Measurements from ENCODE around the gene RNF111.

RNF111 gene

DNA sequence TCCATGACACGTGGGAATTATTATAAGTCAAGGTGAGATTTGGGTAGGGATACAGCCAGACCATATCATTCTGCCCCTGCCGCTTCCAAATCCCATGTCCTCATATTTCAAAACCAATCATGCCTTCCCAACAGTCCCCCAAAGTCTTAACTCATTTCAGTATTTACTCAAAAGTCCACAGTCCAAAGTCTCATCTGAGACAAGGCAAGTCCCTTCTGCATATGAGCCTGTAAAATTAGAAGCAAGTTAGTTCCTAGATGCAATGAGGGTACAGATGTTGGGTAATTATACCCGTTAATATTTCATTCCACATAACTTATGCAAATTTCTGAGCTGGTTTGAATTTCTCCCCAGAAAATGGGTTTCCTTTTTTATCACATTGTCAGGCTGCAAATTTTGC, 47.7 kb downstream of the RNF111 start:
- H3K27me3 ChIP-seq (ENCODE audit: control insufficient read depth, insufficient read depth, low read length): no peaks in the 10 kb centered on the region
- H3K9ac ChIP-seq (ENCODE audit: low read length): no peak overlapping the region
- H3K4me3 ChIP-seq (ENCODE audit: low read length): no peak overlapping the region
- H3K36me3 ChIP-seq (ENCODE audit: control insufficient read depth, insufficient read depth, low read length): no peaks in the 10 kb centered on the region
- H3K9me3 ChIP-seq (ENCODE audit: control insufficient read depth, low read length): no peaks in the 10 kb centered on the region
- H3K4me1 ChIP-seq (ENCODE audit: control insufficient read depth, insufficient read depth, low read length): no peaks in the 10 kb centered on the region

DNA sequence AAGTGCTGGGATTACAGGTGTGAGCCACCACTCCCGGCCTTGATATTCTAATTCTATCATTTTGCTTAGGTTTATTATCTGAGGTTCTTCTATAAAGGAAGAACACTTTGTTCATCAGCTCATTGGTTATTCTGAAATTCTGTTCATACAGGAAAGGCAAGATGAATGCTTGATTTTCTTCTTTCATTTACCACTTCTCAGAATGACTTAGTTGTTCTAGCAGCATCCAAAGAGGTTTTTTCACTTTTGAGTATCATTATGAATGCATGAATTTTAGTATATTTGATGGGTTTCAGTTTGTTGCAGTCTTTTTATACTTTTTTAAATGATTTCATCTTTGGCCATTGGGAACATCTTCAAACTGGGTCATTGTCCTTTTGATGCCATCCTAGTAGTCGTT, 51.8 kb downstream of the RNF111 start:
- Histone ChIP-seq H3K9me3 (ENCODE audit: control insufficient read depth, low read length) (no peaks in the 10 kb centered on the region), H3K4me1 (ENCODE audit: control insufficient read depth, insufficient read depth, low read length) (no peaks in the 10 kb centered on the region), H3K4me3 (ENCODE audit: low read length) (no peak overlapping the region), H3K27me3 (ENCODE audit: control insufficient read depth, insufficient read depth, low read length) (no peaks in the 10 kb centered on the region), H3K36me3 (ENCODE audit: control insufficient read depth, insufficient read depth, low read length) (no peaks in the 10 kb centered on the region), H3K9ac (ENCODE audit: low read length) (no peak overlapping the region)

DNA sequence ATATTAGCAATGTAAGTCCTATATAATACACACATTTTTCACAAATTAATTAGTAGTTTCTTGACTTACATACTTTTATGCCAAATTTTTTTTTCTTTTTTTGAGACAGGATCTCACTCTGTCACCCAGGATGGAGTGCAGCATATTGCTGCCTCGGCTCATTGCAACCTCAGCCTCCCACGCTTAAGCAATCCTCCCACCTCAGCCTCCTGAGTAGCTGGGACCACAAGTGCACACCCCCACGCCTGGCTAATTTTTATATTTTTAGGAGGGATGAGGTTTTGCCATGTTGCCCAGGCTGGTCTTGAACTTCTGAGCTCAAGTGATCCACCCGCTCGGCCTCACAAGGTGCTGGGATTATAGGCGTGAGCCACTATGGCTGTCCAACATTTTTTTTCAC, 54.6 kb downstream of the RNF111 start:
- Histone ChIP-seq H3K36me3 (ENCODE audit: control insufficient read depth, insufficient read depth, low read length) (no peaks in the 10 kb centered on the region), H3K27me3 (ENCODE audit: control insufficient read depth, insufficient read depth, low read length) (no peaks in the 10 kb centered on the region), H3K9ac (ENCODE audit: low read length) (no peak overlapping the region), H3K4me1 (ENCODE audit: control insufficient read depth, insufficient read depth, low read length) (no peaks in the 10 kb centered on the region), H3K9me3 (ENCODE audit: control insufficient read depth, low read length) (no peaks in the 10 kb centered on the region), H3K4me3 (ENCODE audit: low read length) (no peak overlapping the region)

DNA sequence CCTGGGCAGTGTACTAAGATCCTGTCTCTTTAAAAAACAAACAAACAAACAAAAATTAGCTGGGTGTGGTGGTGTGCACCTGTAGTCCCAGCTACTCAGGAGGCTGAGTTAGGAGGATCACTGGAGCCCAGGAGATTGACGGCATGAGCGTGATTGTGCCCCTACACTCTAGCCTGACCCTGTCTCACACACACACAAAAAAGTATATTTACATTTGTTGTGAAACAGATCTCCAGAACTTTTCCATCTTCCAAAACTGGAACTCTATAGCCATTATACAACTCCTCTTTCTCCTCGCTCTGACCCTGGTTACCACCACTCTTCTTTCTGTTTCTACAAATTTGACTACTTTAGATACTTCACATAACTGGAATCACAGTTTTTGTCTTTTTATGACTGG, 61.4 kb downstream of the RNF111 start:
- Histone ChIP-seq H3K9ac (ENCODE audit: low read length) (no peak overlapping the region), H3K4me3 (ENCODE audit: low read length) (no peak overlapping the region), H3K36me3 (ENCODE audit: control insufficient read depth, insufficient read depth, low read length) (no peaks in the 10 kb centered on the region), H3K9me3 (ENCODE audit: control insufficient read depth, low read length) (no peaks in the 10 kb centered on the region), H3K27me3 (ENCODE audit: control insufficient read depth, insufficient read depth, low read length) (no peaks in the 10 kb centered on the region), H3K4me1 (ENCODE audit: control insufficient read depth, insufficient read depth, low read length) (no peaks in the 10 kb centered on the region)

DNA sequence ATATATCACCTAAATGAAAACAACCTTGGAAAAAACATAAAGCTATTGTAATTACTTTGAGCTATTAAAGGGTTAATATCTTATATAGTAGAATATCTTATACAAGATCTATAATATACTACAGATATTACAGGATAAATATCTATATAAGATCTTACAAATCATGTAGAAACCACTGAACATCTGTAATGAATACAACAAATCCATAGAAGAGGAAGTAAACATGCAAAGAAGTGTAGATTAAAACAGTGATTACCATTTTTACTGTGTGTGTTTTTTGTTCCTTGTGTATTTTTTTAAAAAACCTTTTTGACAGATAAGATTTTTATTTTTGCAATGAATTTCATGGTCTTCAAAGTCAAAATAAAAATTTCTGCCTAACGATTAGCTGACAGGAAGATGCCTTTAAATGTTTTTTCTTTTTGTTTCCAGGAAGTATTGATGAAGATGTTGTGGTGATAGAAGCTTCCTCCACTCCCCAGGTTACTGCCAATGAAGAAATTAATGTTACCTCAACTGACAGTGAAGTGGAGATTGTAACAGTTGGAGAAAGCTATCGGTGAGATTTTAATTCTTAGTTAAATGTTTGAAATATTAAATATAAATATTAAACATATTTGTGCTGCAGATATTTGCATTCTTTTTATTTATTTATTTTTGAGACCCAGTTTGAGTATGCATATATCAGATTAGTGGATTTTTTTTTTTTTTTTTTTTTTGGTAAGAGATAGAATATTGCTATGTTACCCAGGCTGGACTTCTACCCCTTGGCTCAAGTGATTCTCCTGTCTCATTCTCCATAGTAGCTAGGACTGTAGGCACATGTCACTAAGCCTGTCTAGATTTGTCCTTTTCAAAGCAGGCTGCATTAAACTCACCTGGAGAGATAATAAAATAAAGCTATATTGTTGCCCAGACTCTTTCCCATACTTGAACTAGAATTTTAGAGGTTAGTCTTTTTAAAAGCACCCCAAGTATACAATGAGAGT, 64.7 kb downstream of the RNF111 start:
- Histone ChIP-seq H3K9me3 (ENCODE audit: control insufficient read depth, low read length) (no peaks in the 10 kb centered on the region), H3K27me3 (ENCODE audit: control insufficient read depth, insufficient read depth, low read length) (no peaks in the 10 kb centered on the region), H3K4me1 (ENCODE audit: control insufficient read depth, insufficient read depth, low read length) (no peaks in the 10 kb centered on the region), H3K9ac (ENCODE audit: low read length) (no peak overlapping the region), H3K4me3 (ENCODE audit: low read length) (no peak overlapping the region), H3K36me3 (ENCODE audit: control insufficient read depth, insufficient read depth, low read length) (no peaks in the 10 kb centered on the region)

DNA sequence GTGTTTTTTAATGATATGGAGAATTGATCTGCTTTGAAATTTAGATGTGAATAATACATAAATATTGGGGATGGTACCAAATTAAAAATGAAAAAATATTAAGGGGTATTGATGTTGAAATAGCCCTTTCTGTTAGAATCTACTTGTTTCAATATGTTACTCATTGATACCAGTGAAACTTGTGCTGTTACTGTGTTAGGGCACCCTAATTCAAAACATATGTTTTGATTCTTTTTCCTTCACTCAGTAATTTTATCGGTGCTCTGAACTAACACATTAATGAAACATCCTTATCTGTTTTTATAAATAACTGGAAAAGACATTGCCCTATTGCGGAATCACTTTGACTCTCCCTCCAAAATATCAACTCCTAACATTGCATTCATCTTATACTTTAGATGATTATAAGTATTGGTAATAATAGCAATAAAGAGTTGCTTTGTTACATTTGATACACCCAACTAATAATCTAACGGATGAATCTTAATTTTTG, 65.5 kb downstream of the RNF111 start:
- H3K36me3 ChIP-seq (ENCODE audit: control insufficient read depth, insufficient read depth, low read length): no peaks in the 10 kb centered on the region
- H3K4me3 ChIP-seq (ENCODE audit: low read length): no peak overlapping the region
- no peaks in the 10 kb centered on the region for H3K27me3 ChIP-seq (ENCODE audit: control insufficient read depth, insufficient read depth, low read length)
- H3K9me3 ChIP-seq (ENCODE audit: control insufficient read depth, low read length): no peaks in the 10 kb centered on the region
- H3K9ac ChIP-seq (ENCODE audit: low read length): no peak overlapping the region
- H3K4me1 ChIP-seq (ENCODE audit: control insufficient read depth, insufficient read depth, low read length): no peaks in the 10 kb centered on the region

DNA sequence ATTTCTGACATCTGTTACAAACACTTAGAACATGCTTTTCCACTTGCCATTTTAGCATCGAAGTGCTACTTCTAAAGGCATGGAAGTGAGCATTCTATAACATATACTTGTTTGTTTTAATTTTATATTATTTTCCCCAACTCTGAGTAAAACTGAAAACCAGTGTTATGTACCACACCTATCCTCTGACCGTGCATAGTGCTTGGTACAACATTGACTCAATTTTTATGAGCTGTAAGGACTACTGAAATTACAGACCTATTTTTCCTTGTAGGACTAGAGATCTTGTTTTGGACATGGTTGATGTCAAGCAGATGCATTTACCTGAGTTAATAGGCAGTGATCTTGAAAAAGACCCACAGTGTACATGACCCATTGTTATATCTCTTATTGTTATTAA, 66.0 kb downstream of the RNF111 start:
- Histone ChIP-seq H3K9ac (ENCODE audit: low read length) (no peak overlapping the region), H3K4me3 (ENCODE audit: low read length) (no peak overlapping the region), H3K27me3 (ENCODE audit: control insufficient read depth, insufficient read depth, low read length) (no peaks in the 10 kb centered on the region), H3K36me3 (ENCODE audit: control insufficient read depth, insufficient read depth, low read length) (no peaks in the 10 kb centered on the region), H3K4me1 (ENCODE audit: control insufficient read depth, insufficient read depth, low read length) (no peaks in the 10 kb centered on the region), H3K9me3 (ENCODE audit: control insufficient read depth, low read length) (no peaks in the 10 kb centered on the region)

DNA sequence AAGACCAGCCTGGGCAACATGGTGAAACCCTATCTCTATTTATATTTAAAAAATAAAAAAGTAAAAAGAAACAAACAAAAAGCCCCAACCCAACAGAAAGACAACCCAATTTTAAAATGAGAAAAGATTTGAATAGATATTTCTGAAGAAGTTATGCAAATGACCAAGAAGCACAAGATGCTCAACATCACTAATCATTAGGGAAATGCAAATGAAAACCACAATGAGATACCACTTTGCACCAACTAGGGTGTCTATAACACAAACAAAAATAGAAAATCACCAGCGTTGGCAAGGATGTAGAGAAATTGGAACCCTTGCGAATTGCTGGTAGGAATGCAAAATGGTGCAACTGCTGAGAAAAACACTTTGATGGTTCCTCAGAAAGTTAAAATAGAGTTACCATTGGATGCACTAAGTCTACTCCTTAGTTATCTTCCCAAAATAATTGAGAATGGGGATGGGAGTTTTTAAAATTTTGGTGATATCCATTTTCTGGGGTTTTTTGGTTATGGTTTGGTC, 71.7 kb downstream of the RNF111 start:
- Histone ChIP-seq H3K4me1 (ENCODE audit: control insufficient read depth, insufficient read depth, low read length) (no peaks in the 10 kb centered on the region), H3K9ac (ENCODE audit: low read length) (no peak overlapping the region), H3K4me3 (ENCODE audit: low read length) (no peak overlapping the region), H3K9me3 (ENCODE audit: control insufficient read depth, low read length) (no peaks in the 10 kb centered on the region), H3K36me3 (ENCODE audit: control insufficient read depth, insufficient read depth, low read length) (no peaks in the 10 kb centered on the region), H3K27me3 (ENCODE audit: control insufficient read depth, insufficient read depth, low read length) (no peaks in the 10 kb centered on the region)

DNA sequence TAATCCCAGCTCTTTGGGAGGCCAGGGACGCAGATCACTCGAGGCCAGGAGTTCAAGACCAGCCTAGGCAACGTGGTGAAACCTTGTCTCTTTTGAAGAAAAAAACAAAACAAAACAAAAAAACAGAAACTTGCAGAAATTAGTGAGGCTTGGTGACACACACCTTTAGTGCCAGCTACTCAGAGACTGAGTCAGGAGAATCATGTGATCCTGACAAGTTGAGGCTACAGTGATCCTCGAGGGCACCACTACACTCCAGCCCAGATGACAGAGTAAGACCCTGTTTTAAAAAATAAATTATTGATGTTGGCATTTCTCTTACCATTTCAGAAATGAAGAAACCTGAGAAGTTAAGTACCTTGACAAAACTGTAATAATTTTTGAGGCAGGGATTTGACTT, 72.9 kb downstream of the RNF111 start:
- Histone ChIP-seq H3K4me1 (ENCODE audit: control insufficient read depth, insufficient read depth, low read length) (no peaks in the 10 kb centered on the region), H3K4me3 (ENCODE audit: low read length) (no peak overlapping the region), H3K9me3 (ENCODE audit: control insufficient read depth, low read length) (no peaks in the 10 kb centered on the region), H3K9ac (ENCODE audit: low read length) (no peak overlapping the region), H3K27me3 (ENCODE audit: control insufficient read depth, insufficient read depth, low read length) (no peaks in the 10 kb centered on the region), H3K36me3 (ENCODE audit: control insufficient read depth, insufficient read depth, low read length) (no peaks in the 10 kb centered on the region)

DNA sequence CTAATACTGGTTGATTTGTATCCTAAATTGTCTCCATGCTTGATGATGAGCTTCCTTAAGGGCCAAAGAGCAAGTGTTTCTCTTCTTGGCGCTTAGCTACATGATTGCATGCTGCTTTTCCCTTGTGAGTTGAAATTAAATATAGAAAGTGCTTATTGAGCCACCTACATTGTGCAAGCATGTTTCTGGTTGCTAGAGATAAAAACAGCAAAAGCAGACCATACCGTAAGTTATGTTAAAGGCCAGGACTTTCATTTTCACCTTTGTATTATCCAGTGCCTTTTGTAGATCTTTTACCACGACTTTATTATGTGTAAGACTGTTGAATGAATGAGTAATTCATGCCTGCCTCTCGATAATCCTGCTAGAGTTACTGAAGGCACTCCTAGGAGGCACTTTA, 75.6 kb downstream of the RNF111 start:
- no peaks in the 10 kb centered on the region for H3K4me1 ChIP-seq (ENCODE audit: control insufficient read depth, insufficient read depth, low read length)
- no peak overlapping the region for H3K9ac ChIP-seq (ENCODE audit: low read length)
- H3K36me3 ChIP-seq (ENCODE audit: control insufficient read depth, insufficient read depth, low read length): no peaks in the 10 kb centered on the region
- H3K9me3 ChIP-seq (ENCODE audit: control insufficient read depth, low read length): no peaks in the 10 kb centered on the region
- no peaks in the 10 kb centered on the region for H3K27me3 ChIP-seq (ENCODE audit: control insufficient read depth, insufficient read depth, low read length)
- no peak overlapping the region for H3K4me3 ChIP-seq (ENCODE audit: low read length)

DNA sequence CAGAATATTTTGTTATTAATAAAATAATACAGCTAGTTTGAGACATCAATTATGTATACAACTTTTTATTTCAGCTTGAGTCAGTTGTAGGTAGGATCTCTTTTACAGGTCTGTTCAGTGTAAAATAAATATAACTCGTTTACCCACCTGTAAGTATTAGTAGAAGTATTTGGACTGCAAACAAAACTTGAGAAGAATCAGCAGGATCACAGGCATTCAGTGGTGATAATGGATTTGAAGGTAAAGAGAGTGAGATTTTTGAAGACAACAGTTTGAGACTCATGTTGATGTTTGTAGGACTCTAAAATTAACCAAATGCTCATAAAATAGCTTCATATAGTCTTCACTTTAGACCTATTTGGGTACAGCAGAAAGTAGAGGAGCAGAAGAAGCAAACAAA, 82.0 kb downstream of the RNF111 start:
- Histone ChIP-seq H3K4me3 (ENCODE audit: low read length) (no peak overlapping the region), H3K9ac (ENCODE audit: low read length) (no peak overlapping the region), H3K4me1 (ENCODE audit: control insufficient read depth, insufficient read depth, low read length) (no peaks in the 10 kb centered on the region), H3K36me3 (ENCODE audit: control insufficient read depth, insufficient read depth, low read length) (no peaks in the 10 kb centered on the region), H3K27me3 (ENCODE audit: control insufficient read depth, insufficient read depth, low read length) (no peaks in the 10 kb centered on the region), H3K9me3 (ENCODE audit: control insufficient read depth, low read length) (no peaks in the 10 kb centered on the region)

DNA sequence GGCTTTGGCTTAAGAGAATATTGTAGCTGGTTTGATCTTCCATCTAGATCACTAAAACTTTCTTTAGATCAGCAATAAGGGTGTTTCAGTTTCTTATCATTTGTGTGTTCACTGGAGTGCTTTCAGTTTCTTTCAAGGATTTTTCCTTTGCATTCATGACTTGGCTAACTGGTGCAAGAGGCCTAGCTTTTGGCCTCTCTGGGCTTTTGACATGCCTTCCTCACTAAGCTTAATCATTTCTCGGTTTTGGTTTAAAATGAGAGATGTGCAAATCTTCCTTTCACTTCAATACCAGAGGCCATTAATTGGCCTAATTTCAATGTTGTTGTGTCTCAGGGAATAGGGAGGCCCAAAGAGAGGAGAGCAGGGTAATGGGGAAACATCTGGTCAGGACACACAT, 87.1 kb downstream of the RNF111 start:
- H3K9me3 ChIP-seq (ENCODE audit: control insufficient read depth, low read length): no peaks in the 10 kb centered on the region
- no peaks in the 10 kb centered on the region for H3K27me3 ChIP-seq (ENCODE audit: control insufficient read depth, insufficient read depth, low read length)
- no peak overlapping the region for H3K4me3 ChIP-seq (ENCODE audit: low read length)
- no peaks in the 10 kb centered on the region for H3K4me1 ChIP-seq (ENCODE audit: control insufficient read depth, insufficient read depth, low read length)
- no peak overlapping the region for H3K9ac ChIP-seq (ENCODE audit: low read length)
- H3K36me3 ChIP-seq (ENCODE audit: control insufficient read depth, insufficient read depth, low read length): no peaks in the 10 kb centered on the region
